ENCODE measurements around the gene TRABD.

Gene TRABD

GRCh38 chr22:50244420-50245213 lies 58.9 kb downstream of the TRABD start, which contains the start of gene TUBGCP6:
Gene TUBGCP6 (minus strand): TSS chr22:50245023. CDS start chr22:50244459, 564 bp downstream.
- DNase-seq (ENCODE audit: low read depth), result peak; percentile 83

- DNase-seq (ENCODE audit: low read depth), result no peak
Observed at GRCh38 chr22:50245214-50246072, 59.7 kb downstream of the TRABD start.

GRCh38 chr22:50246242-50247175 lies 60.8 kb downstream of the TRABD start:
- DNase-seq (ENCODE audit: low read depth), result no peak

- DNase-seq (ENCODE audit: low read depth), result no peak
Observed at GRCh38 chr22:50247748-50248147, 62.0 kb downstream of the TRABD start.

GRCh38 chr22:50248196-50249081 lies 62.7 kb downstream of the TRABD start:
- no peak for DNase-seq (ENCODE audit: low read depth)
